Effector CD4-positive, alpha-beta T cell (primary cell): ENCODE results near the gene MCCC1.
"Not testable (repeated sequence)": the region's sequence is repeated elsewhere in the genome, so short reads cannot be mapped to it uniquely, and the experiment has no call there.

Source experiments
- DNase-seq: peaks from one replicate; pipeline ENCODE4 v3.0.0-alpha.2; 2020
- total RNA-seq: gene quantifications from one replicate; lab custom pipeline; 2026; lab: John Stamatoyannopoulos, UW

MCCC1 gene
- 24.4 reads per million, percentile 51 among the genes with 10 or more reads in this experiment for total RNA-seq

- peak; percentile 99 for DNase-seq
Measured at GRCh38 chr3:183099026-183099837, at the start of gene MCCC1. Gene MCCC1, minus strand, starts transcription at chr3:183099496. Its CDS starts 56 bp downstream, at chr3:183099440.

GRCh38 chr3:183148056-183148455, 48.8 kb upstream of the MCCC1 start:
- no peak for DNase-seq

GRCh38 chr3:183144363-183144762, 45.1 kb upstream of the MCCC1 start:
- DNase-seq, result no peak

DNA sequence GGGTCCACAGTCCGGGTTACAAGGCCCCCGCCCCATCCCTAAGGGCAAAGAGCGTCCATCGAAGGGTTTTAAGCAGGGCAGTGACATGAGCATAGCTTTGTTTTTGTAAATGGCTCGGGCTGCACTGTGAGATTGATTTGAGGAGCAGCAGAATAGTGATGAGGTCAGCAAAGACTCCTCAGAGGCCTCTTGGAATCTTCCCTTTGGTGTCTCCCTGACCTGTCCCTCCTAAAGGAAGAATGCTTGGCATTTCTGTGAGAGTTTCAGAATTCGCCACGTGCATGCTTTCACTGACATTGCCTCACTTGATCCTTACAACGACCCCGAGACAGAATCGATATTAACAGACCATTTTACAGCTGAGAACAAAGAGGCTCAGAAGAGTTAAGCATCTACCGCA, 42.9 kb upstream of the MCCC1 start:
- no peak for DNase-seq

DNA sequence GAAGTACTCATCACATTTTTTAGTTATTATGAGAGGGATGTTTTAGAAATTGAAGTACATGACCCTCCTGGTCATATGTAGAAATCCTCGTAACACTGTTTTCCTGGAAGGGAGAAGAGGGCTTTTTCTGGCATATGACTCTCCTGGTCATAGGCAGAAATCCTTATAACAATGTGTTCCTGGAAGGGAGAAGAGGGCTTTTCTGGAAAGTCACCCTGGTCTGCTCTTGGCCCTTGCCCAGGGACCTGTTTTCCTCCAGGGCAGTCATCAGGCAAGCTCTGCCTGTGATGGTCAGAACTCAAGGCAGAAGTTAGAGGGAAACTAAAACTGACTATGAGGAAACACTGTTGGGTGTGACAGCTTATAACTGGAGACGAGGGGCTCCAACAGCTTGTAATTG, 35.5 kb upstream of the MCCC1 start:
- DNase-seq, result no peak

GRCh38 chr3:183132409-183132808, 33.1 kb upstream of the MCCC1 start:
- DNase-seq, result no peak

DNA sequence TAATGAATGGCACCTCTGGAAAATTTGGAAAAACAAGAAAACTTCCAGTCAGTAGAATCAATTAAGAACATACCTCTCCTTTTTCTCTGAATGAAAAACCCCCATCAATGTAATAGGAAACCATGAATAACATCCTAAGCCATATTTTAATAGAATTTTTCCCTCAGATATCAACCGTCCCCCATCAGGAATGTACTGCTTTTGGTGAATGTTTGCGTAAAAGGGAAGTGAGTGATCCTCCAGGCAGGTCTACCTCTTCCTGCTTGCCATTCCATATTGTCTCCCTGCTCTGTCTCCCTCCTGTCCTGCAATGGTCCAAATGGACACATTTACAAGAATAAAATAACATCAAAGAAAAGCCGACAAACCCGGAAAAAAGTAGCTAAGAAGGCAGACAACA, 32.4 kb upstream of the MCCC1 start:
- no peak for DNase-seq

DNA sequence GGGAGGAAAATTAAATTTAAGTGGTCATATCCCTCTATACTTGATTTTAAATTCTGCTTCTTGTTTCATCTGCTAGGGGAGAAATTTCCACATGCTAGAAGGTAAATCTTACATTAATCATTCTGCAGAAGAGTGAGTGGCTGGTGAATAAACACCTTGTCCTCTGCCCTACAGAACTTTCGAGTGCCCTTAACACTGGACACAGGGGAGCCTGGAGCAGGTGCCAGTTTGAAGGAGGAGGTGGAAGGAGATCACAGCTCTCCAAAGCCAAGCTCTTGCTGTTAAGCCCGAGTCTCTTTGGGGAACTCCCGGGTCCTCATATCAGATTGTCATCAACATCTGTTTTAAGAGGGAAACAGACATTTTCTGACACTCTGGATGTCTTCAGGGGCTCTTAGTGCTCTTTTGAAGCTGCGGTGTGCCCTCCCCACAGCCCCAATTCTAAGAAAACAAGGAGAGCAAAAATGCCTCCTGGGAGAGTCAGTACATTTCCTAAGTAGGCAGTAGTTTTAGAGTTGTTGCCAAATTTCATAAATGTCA, 32.0 kb upstream of the MCCC1 start:
- no peak for DNase-seq

DNA sequence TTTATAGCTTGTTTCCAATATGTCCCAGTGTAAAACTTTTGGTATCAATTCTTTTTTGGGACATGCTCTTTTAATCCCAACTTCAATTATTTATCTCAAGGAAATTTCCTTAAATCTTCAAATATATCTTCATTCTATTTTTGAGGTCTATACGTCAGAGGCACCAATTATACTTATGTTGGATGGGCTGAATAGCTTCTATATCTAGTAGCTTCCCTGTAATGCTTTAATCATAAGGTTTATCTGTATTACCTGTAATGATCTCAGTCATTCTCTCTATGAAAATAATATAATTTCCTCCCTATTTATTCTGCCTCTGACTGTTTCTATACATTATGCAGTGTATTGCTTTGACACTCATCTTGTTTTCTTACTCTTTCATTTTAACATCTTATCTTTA, 29.9 kb upstream of the MCCC1 start:
- no peak for DNase-seq

DNA sequence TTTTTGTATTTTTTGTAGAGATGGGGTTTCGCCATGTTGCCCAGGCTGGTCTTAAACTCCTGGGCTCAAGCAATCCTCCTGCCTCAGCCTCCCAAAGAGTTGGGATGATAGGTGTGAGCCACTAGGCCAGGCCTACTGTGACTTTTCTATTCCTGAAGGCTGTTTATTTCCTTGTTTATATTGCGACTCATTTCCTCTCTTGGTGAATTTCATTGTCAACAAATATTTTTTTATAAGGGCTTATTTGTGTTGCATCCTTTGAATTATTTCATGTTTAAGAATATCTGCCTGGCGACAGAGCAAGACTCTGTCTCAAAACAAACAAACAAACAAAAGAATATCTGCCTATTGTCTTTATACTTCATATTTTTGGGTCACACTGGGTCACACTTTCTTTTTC, 29.4 kb upstream of the MCCC1 start:
- DNase-seq, result no peak

GRCh38 chr3:183123891-183124290, 24.6 kb upstream of the MCCC1 start:
- no peak for DNase-seq

DNA sequence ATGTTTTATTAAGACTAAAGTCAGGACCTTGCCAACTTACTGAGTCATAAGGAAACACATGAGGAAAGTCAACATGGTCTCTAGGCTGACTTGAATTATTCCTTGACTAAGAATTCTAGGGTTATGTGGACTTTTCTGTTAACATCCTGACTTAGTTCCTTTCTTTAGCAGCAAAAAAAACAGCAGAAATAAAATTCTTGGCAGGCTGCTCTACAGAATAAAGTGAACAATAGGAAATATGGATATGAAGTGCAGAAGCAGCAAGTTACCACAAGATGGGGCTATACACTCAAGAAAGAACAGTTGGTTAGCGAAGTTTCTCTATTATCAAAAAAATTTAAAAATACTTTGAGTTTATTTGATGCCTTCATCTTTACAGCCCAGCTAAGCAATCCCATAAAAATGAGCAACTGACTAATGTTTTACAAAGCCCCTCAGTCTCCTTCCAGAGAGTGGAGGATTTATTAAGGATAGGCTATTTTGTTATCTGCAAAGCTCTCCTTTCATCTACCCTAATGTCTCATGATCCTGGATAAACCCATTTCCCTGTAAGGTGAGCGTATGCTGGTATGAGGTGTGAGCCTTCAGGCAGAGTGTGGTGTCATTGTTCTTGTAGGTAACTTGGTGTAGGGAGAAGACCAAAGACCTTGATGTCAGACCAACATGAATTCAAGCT, 23.1 kb upstream of the MCCC1 start:
- DNase-seq, result no peak

GRCh38 chr3:183120538-183121215, 21.4 kb upstream of the MCCC1 start:
- no peak for DNase-seq

DNA sequence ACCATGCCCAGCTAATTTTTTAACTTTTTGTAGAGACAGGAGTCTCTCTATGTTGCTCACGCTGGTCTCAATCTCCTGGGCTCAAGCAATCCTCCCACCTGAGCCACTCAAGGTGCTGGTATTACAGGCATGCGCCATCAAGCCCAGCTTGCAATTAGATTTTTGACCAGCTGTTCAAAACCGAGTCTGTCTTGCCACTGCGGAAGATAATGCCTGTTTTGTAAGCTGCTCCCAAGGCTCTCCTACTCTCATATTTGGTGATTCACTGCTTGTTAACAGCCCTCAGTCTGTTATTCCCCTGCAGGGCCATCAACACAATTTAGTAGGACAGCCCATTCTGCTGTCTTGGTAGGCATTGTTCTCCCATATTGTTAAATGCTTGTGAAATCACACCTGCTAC, 17.8 kb upstream of the MCCC1 start:
- DNase-seq, result no peak

DNA sequence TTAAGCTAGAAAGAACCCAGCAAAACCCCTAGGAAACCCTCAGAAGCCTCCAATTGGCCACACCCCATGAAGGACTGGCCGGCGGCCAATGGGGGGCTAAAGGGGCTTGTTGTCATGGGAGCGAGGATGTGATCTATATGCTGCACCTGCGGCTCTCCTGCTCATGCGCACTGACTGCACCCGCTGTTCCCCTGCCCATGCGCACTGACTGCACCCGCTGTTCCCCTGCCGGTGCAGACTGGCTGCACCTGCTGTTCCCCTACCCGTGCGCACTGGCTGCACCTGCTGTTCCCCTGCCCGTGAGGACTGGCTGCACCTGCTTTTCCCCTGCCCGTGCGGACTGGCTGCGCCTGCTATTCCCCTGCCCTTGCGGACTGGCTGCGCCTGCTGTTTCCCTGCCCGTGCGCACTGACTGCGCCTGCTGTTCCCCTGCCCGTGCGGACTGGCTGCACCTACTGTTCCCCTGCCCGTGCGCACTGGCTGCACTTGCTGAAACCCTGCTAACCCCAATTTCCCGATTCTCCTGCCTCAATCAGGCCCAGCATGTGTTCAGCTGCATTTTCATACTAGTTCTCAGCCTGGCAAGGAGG, 16.8 kb upstream of the MCCC1 start:
- peak; percentile 46 for DNase-seq

DNA sequence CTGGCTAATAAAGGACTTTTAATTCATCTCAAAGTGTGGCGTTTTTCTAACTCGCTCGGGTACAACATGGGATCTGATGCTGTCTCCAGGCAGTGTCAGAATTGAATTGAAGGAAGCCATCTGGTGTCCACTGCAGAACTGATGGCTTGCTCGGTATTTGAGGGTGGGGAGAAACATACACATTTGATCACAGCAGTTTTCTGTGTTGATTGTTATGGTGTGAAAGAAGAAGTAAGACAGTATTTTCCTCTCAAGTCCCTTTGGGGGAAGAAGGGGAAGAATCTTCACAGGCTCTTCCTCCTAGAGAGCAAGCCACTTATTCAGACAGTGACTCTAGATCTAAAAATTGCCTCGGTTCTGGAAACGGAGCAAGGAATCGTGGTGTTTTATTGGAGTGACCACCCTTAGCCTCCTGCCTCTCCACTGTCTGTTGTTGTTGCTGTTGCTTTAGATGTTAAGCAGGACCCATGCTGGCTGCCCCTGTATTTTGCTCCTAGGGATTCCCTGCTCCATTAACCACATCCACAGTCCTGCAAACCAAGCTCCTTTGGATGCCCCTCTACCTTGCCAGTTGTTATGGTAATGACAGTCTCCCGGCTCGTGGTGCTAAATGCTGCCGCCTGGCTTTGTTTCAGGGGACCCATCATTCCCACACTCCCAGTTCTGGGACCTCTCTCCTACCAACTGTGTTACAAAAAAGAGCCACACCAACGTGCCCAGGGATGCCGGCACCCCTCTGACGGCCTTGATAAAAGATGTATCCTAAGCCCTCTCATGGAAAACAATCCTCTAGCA, 15.3 kb upstream of the MCCC1 start:
- DNase-seq, result no peak

DNA sequence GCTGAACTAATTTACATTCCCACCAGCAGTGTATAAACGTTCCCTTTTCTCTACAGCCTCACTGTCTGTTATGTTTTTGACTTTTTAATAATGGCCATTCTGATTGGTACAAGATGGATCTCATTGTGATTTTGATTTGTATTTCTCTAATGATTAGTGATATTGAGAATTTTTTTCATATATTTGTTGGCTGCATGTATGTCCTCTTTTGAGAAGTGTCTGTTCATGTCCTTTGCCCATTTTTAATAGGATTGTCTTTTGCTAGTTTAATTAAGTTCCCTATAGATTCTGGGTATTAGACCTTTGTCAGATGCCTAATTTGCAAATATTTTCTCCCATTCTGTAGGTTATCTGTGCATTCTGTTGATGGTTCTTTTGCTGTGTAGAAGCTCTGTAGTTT, 10.6 kb upstream of the MCCC1 start:
- not testable (repeated sequence) for DNase-seq

DNA sequence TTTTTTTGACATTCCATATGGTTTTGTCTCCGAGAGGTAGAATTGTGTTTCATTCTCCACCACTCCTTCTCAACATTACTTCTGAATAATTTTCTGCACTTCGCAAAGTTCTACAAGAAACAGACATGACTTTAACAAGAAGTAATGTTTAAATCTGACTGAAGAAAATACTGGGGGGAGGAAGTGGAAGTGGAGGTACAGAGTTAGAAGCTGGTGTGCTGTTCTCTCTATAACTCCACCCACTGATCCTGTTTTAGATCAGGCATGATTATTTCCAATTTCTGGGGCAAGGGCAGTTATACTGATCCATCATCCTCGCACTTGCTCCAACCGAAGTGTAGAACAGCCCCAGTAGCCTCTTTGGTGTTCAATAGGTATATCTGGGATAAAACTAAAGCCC, 9.2 kb upstream of the MCCC1 start:
- no peak for DNase-seq

GRCh38 chr3:183108001-183108449, 8.7 kb upstream of the MCCC1 start:
- no peak for DNase-seq

- DNase-seq, result not testable (repeated sequence)
Measured at GRCh38 chr3:183107372-183107771, 8.1 kb upstream of the MCCC1 start.

DNA sequence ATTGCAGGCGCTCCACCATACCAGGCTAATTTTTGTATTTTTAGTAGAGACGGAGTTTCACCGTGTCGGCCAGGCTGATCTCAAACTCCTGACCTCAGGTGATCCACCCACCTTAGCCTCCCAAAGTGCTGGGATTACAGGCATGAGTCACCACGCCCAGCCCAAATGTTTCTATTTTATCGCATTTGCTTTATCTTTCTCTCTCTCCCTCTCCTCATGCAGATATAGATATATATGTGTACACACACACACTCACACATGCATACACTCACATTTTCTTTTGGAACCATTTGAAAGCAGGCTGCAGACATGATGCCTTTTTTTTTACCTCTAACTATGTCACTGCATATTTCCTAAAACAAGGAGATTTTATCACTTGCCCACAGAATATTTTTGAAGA, 7.3 kb upstream of the MCCC1 start:
- no peak for DNase-seq

- DNase-seq, result not testable (repeated sequence)
Measured at GRCh38 chr3:183103950-183104349, 4.7 kb upstream of the MCCC1 start.
